ENCODE results near the gene PDE6B.

GRCh38 chr4:588351-588849 lies 37.0 kb upstream of the PDE6B start:
- TF ChIP-seq REST (IDR thresholded peaks at IDR 0.05; ENCODE audit: insufficient read depth in 1 of 2, low read depth in 2 of 2, low read length in 2 of 2): no peak
- TF ChIP-seq FOXP2 (optimal IDR thresholded peaks at IDR 0.05; ENCODE audit: borderline replicate concordance, extremely low read depth, extremely low read length, insufficient read depth): no peak
- TF ChIP-seq POLR2AphosphoS5 (IDR thresholded peaks at IDR 0.05; ENCODE audit: low read depth, low read length): no peak
- no peak for TF ChIP-seq TAF1 (IDR thresholded peaks at IDR 0.05; ENCODE audit: borderline replicate concordance, insufficient read depth, low read length)
- no peak for TF ChIP-seq SIN3A (IDR thresholded peaks at IDR 0.05; ENCODE audit: borderline replicate concordance, insufficient read depth, low read length)
